Smooth muscle cell of the pulmonary artery (primary cell): ENCODE measurements around the gene KRT222. TPM values are rescaled to one million over a fixed set of nuclear protein-coding genes. Genes with fewer than 3 reads are reported as not detected.

Experiments
- total RNA-seq: library from RNA; depleted of rRNA; stranded (reverse); fragments of >200 nt; gene quantifications from 2 replicates; pipeline ENCODE4 v1.2.3, GENCODE V29; 2014

The KRT222 gene
- total RNA-seq: not detected in 2 replicates

DNA sequence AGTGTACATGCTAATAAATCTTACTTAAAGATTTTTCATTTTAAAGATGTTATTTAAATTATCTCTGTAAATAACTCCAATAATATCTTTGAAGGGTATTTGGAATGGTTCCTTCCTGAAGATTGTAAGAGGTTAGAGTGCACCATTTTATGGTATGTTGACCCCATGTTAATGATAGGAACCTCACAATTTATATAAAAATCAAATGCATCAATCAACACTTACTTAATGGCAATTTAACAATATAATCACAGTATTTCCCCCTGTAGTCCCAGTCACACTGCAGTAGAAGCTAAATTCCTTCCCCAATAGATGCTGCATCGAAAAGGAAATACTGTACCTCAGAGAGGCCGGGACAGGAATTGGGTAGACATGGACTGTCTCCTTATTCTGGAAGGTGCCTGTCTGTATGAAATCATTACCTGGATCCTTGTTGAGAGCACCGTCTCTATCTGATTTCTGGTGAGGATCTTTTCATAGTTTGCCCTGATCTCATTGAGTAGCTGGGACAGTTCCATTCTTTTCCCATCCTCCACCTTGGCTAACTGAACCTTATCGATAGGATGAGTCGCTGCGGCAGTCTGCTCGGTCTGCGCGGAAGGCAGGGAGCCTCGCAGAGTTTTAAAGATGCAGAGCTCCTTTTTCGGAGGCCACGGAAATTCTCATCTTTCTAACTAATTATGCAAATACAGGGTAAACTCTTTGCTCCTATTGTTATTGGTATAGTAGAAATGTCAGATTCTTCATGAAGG is at the start of gene KRT222:
TSS of gene KRT222 (minus strand) at position 596 of the 752 bp plus-strand sequence. CDS start at position 518, 78 bp downstream.

DNA sequence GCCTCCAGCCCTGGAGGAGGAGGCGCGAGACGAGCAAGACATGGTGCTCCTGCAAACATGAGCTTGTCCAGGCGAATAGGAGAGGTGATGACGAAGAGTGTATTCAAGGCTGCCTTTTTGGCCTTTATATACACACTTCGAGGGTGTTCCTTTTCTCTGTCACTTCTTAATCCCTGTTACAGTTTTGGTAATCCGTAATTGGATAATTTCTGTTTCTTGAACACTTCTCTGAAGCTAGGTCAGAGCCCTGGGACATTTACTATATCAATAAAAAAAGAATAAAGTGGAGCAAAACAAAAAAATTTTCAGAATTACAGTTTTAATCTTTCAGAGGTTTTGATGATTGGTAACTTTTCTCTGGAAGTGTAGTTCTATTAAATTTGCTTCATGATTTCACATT is 38.7 kb upstream of the KRT222 start, which contains the start of gene KRT24:
TSS of gene KRT24 (minus strand) at position 101 of the 400 bp plus-strand sequence. CDS start at position 42, 59 bp downstream.

DNA sequence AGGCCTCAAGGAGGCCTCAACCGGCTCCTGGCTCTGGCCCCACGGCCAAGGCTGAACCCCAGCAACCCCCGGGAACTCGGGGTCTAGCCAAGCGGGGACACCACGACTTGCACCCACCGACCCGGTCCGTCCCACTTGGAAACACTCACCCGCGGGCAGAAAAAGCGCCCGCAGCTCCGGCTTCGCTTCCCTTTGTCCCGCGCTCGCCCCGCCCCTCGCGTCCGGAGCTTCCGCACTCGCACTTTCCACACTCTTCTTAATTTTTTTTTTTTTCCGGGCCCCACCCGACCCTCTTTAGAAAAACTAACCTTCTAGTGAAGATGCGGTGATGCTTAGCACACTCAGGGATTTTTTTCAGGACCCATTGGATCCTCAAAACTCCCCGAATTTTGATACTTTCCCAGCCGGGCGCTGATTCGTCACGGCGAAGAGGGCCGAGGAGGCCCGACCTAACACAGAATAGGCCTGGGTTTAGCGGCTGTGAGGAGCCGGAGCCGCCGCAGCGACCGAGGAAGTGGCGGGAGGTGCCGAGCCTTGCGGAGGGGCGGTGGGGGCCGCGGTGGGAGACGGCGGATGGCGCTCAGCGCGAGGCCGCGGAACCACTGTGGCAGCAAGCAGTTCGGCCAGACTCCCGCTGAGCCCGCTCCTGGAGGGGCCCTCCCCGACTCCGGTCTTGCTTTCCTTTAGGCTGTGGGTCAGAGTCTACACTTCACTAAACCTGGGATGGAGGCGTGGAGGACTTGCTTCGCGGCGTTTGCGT is 17.2 kb downstream of the KRT222 start, which contains the start of gene SMARCE1:
TSS of gene SMARCE1 (minus strand) at position 195 of the 760 bp plus-strand sequence. CDS start 2,016 bp downstream, outside the sequence.

Other genes with a start within 250 kb of the KRT222 start
- 8.0 and 37.4 TPM in 2 replicates for gene TOP2A, start 247.3 kb downstream of the KRT222 start, total RNA-seq
- gene IGFBP4, start 221.7 kb downstream of the KRT222 start, total RNA-seq: 295 and 1,467 TPM in 2 replicates
- gene TNS4, start 163.6 kb downstream of the KRT222 start, total RNA-seq: 0.07 TPM in 1 of 2 replicates, not detected in the other
- gene CCR7, start 99.7 kb downstream of the KRT222 start, total RNA-seq: 0.26 TPM in 1 of 2 replicates, not detected in the other
- 46.6 and 56.6 TPM in 2 replicates for gene SMARCE1, start 17.4 kb downstream of the KRT222 start, total RNA-seq
- gene KRT24, start 38.6 kb upstream of the KRT222 start, total RNA-seq: not detected in 2 replicates
- not detected in 2 replicates for gene KRT25, start 90.2 kb upstream of the KRT222 start, total RNA-seq
- gene KRT26, start 107.0 kb upstream of the KRT222 start, total RNA-seq: not detected in 2 replicates
- gene KRT27, start 117.4 kb upstream of the KRT222 start, total RNA-seq: not detected in 2 replicates
- gene KRT28, start 134.8 kb upstream of the KRT222 start, total RNA-seq: not detected in 2 replicates
- 3.1 and 4.3 TPM in 2 replicates for gene KRT10, start 157.4 kb upstream of the KRT222 start, total RNA-seq
- not detected in 2 replicates for gene KRT12, start 202.0 kb upstream of the KRT222 start, total RNA-seq
- not detected in 2 replicates for gene KRT20, start 220.1 kb upstream of the KRT222 start, total RNA-seq